HG03095 (cell line): ENCODE measurements around the gene THRSP.
"Not testable (repeated sequence)": the region's sequence is repeated elsewhere in the genome, so short reads cannot be mapped to it uniquely, and the experiment has no call there.

ENCODE experiments used
- ATAC-seq: cut with Tn5 transposase; IDR thresholded peaks from one replicate; pipeline ENCODE4 v1.9.1; 2021; ENCODE audit warnings: moderate library complexity; ENCODE audit not compliant: unreplicated experiment

The THRSP gene

DNA sequence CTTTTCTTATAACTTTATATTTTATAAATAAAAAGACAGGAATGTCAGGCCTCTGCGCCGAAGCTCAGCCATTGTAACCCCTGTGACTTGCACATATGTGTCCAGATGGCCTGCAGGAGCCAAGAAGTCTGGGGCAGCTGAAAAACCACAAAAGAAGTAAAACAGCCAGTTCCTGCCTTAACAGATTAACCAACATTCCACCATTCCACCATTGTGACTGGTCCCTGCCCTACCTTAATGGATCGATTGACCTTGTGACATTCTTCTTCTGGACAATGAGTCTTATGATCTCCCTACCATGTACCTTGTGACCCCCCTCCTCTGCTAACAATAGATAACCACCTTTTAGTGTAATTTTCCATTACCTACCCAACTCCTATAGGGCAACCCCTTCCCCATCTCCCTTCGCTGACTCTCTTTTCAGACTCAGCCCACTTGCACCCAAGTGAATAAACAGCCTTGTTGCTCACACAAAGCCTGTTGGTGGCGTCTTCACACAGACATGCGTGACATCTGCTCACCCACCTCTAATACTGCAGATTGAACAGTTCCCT, 22.9 kb downstream of the THRSP start:
- not testable (repeated sequence) for ATAC-seq

DNA sequence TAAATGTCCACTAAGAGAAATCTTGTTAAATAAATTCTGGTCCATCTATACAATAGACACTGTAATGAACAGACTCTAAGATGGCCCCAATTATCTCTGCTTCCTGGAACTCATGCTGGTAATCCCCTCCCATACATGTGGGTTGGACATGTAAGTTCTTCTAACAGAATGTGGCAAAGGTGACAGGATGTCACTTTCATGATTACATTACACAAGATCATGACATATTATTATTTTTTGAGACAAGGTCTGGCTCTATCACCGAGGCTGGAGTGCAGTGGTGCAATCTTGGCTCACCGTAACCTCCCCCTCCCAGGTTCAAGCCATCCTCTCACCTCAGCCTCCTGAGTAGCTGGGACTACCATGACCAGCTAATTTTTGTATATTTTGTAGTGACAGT, 30.6 kb downstream of the THRSP start:
- no peak for ATAC-seq

DNA sequence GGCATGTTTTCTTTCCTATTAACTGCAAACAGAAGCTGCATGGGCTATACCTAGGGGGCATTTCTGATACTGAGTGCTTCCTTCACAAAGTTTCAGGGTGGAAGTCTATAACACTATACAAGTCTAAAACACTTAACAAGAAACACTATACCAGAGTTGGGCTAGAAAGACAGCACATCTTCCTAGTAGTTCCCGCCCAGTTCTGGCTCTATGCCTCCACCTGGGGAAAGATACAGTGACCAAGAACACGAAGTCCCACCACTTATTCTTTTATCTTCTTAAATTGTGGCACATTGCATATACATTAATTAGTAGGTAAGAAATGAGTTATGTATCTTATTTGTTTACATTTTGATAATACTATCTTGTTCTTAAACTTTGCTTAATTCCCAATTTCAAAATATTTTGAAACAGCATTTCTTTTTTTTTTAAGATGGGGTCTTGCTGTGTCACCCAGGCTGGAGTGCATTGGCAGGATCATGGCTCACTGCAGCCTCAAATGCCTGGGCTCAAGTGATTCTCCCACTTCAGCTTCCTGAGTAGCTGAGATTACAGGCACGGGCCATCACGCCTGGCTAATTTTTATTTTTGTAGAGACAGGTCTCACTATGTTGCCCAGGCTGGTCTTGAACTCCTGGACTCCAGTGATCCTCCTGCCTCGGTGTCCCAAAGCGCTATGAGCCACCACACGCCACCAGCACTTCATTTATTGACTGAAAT, 34.2 kb downstream of the THRSP start:
- ATAC-seq = no peak

DNA sequence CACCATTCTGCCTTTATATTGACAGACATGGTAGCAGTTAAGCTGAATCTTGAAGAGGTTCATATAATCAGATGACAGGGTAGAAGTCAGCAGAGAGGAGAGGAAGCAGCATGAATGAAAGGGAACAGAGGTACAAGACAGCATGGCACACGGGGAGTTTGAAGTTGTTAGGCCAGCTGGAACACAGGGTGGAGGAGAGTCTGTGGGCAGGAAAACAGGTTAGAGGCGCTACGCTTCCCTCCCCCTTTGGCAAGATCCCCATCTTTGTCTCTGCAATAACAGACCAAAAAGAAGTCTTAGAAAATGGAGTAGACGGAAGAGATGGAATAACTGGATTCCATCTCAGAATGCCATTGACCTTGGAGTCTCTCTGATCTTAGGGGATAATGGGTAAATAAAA, 36.0 kb downstream of the THRSP start:
- no peak for ATAC-seq

DNA sequence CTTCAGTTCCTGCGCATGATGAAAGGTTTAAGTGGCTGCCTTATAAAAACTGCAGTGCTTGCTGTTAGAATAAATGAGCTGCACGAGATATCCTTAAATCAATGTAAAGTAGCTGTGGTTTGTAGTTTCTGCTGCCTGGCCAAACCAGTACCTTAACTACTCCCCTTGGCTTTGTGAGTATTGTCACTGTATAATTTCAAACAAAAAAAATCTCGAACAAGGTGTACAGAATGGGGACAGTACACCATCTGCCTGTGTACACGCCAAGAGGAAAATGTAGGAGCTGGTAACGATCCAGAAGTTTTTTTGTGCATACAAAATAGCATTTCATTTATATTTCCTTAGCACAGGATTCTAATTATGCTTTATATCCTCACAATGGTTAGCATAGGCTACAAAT, 36.6 kb downstream of the THRSP start:
- ATAC-seq = no peak

DNA sequence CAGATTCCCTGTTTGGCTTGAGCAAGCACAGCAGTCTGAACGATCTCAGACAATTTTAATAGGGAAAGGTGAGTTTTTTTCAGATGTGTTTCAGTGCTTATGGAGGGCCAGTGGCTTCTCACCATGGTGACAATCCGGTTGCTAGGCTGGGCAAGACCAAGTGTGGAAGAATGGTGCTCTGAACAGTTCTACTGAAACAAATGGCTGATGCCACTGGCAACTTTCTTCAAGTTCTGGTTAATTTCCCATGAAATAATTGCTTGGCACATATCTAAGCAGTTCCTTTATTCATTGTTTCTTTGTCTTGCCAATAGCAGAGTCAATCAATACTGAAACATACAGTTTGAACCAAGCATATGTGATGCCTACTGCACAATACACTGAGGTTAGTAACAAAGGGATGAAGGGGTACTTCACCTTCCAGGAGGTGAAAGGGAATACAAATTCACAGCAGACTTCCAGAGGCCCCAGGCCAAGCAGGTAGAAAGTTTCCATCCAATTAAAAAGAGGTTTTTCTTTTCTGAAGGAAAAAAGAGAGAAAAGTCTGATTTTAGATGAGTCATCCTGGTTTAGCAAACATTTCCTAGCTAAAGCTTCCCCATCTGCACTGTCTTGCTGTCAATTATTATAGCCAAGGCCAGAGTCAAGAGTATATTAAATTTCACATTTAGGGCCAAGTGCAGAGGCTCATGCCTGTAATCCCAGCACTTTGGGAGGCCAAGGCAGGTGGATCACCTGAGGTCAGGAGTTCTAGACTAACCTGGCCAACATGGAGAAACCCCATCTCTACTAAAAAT, 37.2 kb downstream of the THRSP start:
- no peak for ATAC-seq

DNA sequence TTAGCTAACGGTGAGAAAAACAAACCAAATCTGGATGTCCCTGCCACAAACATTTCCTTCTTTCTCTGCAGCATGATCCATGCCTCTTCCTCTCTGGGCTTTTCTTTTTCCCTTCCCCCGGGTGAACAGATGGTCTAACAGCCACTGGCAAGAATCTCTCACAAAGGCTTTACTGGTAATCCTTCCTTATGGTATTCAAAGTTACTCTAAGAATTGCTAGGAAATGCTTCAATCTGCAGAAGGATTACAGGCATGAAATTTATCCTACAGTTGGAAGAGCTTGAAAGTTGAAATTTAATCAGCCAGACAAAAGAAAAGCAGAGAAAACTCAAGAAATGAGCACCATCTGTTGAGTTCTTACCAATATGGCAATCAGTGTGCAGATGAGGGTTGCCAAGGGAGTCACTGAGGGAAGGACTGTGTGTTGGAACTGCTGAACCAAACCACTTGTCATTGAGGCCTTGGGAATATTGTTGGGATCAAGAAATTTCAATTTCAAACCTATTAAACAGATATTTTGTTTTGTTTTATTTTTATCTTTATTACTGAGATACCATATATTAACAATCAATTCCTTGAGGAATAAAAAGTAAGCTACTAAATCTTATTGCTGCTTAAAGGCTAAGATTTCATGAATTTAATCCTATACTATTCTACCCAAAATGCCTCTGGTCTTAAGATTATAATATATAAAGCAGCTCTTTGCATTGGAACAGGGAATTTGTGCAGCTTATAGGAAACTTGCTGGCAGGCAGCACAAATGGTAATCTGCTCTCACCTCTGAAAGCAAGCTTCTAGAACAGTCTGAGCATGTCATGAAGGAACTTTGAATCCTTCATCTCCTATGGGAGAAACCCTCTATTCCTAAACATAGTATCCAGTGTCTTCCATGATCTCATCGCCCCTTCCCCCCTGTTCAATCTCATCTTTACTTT, 45.7 kb downstream of the THRSP start:
- ATAC-seq = no peak

DNA sequence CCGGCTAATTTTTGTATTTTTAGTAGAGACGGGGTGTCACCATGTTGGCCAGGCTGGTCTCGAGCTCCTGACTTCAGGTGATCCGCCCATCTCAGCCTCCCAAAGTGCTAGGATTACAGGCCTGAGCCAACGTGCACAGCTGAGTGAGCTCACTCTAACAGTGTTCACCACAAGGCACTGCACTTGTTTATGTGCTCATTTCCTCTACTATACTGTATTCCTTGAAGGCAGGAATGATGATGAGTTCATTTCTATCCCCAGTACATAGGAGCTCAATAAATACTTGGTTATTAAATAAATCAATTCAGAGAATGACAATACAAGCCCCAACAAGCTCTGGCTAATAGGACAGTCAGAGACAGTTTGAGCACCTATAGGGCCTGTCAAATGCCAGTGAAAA, 46.7 kb downstream of the THRSP start:
- no peak for ATAC-seq

DNA sequence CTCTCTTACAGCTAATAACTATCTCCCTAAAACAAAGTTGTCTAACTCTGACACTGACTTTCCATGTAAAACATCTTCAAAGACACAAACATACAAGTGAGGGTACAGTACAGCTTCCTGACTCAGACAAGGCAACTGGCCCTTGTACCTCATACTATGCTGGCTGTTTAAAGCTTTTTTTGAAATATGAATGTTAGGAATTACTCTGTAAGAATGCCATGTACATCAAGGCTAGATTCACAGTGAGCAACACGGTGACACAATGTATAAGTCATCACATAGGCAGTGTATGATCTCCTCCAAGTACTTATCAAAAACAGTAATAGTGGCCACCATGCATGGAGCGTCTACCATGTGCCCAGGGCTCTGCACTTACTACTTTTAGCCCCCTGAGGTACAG, 47.2 kb downstream of the THRSP start:
- no peak for ATAC-seq

DNA sequence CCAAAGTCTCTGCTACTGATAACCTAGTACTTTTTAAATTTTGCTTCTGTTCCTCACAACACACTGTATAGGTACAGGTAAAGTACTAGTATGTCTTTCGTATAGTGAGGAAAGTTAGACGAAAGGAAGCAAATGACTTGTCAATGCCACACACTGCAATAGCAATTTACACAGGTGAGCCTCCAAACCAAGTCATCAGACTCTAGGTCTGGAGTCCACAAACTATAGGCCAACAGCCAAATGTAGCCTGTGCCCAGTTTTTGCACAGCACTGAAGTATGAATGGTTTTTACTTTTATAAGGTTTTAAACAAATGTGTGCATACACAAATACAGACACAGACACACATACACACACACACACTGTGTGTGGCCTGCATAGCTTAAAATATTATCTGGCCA, 47.6 kb downstream of the THRSP start:
- ATAC-seq = no peak

DNA sequence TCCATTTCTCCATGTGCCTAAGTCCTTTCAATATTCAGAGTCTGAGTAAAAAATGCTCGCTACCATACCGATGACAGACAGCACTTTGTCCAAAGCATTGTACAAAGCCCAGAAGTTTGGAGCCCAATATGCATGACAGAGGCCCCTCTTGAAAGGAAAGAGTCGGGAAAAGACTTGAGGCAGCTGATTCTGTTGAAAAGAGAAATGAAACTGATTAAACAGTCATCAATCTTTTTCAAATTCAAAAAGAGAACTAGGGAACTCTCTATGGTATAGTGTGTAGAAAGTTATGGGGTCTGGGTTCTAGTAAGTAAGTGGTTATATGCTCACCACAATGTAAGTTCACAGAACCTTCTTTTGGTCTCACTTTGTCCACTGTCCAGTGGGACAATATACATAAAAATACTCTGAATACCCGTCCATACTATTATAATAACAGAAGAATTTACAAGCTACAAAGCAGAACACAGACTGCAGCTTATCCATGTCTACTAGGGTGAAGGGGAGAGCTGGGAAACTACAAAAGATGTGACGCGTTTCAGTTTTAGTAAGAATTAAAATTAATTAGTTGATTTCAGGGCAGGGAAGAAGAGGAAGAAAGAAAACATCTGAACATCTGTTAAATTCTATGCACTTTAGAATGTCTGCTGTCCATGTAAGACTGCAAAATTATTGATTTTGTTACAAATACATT, 49.1 kb downstream of the THRSP start:
- ATAC-seq = peak; percentile 86
